Ovary (tissue), 9 donors: ENCODE data around the gene LEMD2. TPM values are rescaled to one million over a fixed set of nuclear protein-coding genes. Genes with fewer than 3 reads are reported as not detected.

Source experiments
- DNase-seq, 5 donors: peaks; one replicate each; pipeline ENCODE4 v3.0.0-alpha.2; 2019 to 2020
- H3K27ac ChIP-seq, 2 donors: fragments of 200-600 bp; one replicate each; pipeline versions ENCODE4 v1.5.1 to v1.8.0; 2019 to 2022
- H3K27me3 ChIP-seq: fragments of 200-600 bp; one replicate; pipeline ENCODE4 v1.8.0; 2022
- H3K36me3 ChIP-seq: fragments of 200-600 bp; sonication (generic); one replicate; pipeline ENCODE4 v1.5.1; 2019
- H3K4me1 ChIP-seq: one replicate; pipeline ENCODE4 v1.8.1; 2013; ENCODE audit warnings: mild to moderate bottlenecking, moderate library complexity; ENCODE audit not compliant: insufficient read depth
- H3K4me3 ChIP-seq: fragments of 200-600 bp; sonication (generic); one replicate; pipeline ENCODE4 v1.5.1; 2017
- H3K9me3 ChIP-seq, 2 donors: fragments of 200-600 bp in 1 of 2; sonication (generic) in 1 of 2; one replicate each; pipeline versions ENCODE4 v1.5.1 to v1.8.1; 2013 to 2019; ENCODE audit warnings: mild to moderate bottlenecking in 1 of 2, moderate library complexity in 1 of 2
- CTCF ChIP-seq, 3 donors: fragments of 450-650 bp in 2 of 3; fragments of 200-600 bp in 1 of 3; IDR thresholded peaks; one replicate each; pipeline versions ENCODE4 v1.5.1 to v1.8.0; 2016 to 2022; ENCODE audit warnings: antibody characterized with exemption in 3 of 3, mild to moderate bottlenecking in 1 of 3
- EP300 ChIP-seq: sonication (generic); formaldehyde crosslinking; IDR thresholded peaks from one replicate; pipeline ENCODE4 v1.6.1; 2017; ENCODE audit warnings: antibody characterized with exemption
- POLR2A ChIP-seq: fragments of 450-650 bp; IDR thresholded peaks from one replicate; pipeline ENCODE4 v1.6.1; 2017; ENCODE audit warnings: antibody characterized with exemption, mild to moderate bottlenecking, moderate library complexity
- WGBS, 3 donors: extraction: QIAGEN DNeasy Blood & Tissue Kit in 1 of 3; methylation state at CpG; one replicate each; pipeline versions ENCODE4 v1.1.5 to v1.1.7; 2013 to 2017; 5-methylcytosine and 5-hydroxymethylcytosine counted together
- intact Hi-C, 4 donors: fragments of 100-400 bp; cut with DNase I; formaldehyde crosslinking; loops; one replicate each; pipeline versions ENCODE4 v1.11.0 to v1.15.1; 2022 to 2023
- polyA plus RNA-seq, 2 donors: library from polyadenylated mRNA; stranded (reverse); fragments of 200-250 nt in 1 of 2; fragments of 350-450 nt in 1 of 2; fragmentation: Illumina TruSeq in 1 of 2; extraction: RNeasy Lipid Tissue Mini Kit (QIAGEN cat#74804) in 1 of 2; gene quantifications; one replicate each; pipeline ENCODE4 v1.2.3, GENCODE V29; 2013 to 2014
- total RNA-seq, 7 donors: library from RNA; depleted of rRNA in 2 of 7; stranded (reverse); fragments of >200 nt in 2 of 7; fragmentation: NEBNext Ultra II Directional in 3 of 7; extraction: Animal tissue kit (Norgen Biotek cat#: 25700) in 3 of 7; gene quantifications; one replicate each; pipeline versions ENCODE4 v1.1.0 to v1.2.4, GENCODE V29; 2016 to 2023
- donor health status: DM: no; HTN: no; CAD: no; lungs with moderate emphysema.
- donor health status: DM: no; HTN: no; CAD: no.
- donor health status: Bipolar disorder and iron deficiency.
- donor health status: DM: yes; HTN: yes; CAD: no.
- donor health status: DM: no; HTN: no; CAD: no.
- donor health status: DM: yes; HTN: yes; CAD: no.

LEMD2 gene
- total and polyA plus RNA-seq, 9 donors, result 41.7 to 66.8 (median 56.7) TPM

- no peak for DNase-seq
- no peaks in the 10 kb centered on the region for H3K4me1 ChIP-seq
- no peaks in the 10 kb centered on the region for H3K36me3 ChIP-seq
- TF ChIP-seq POLR2A, result no peak
- no peak for TF ChIP-seq CTCF (IDR thresholded peaks at IDR 0.05)
- no peak for TF ChIP-seq EP300
- H3K27me3 ChIP-seq, result no peaks in the 10 kb centered on the region
- intact Hi-C loops, result no loop called here
- no peak overlapping the region for H3K4me3 ChIP-seq
- no peaks in the 10 kb centered on the region for H3K9me3 ChIP-seq
- no peak overlapping the region for H3K27ac ChIP-seq
- 85 to 91% (median 90%) methylated on average over 18 of the region's 18 CpGs for WGBS, 3 donors
Measured at GRCh38 chr6:33735216-33735615, 53.7 kb downstream of the LEMD2 start.

DNA sequence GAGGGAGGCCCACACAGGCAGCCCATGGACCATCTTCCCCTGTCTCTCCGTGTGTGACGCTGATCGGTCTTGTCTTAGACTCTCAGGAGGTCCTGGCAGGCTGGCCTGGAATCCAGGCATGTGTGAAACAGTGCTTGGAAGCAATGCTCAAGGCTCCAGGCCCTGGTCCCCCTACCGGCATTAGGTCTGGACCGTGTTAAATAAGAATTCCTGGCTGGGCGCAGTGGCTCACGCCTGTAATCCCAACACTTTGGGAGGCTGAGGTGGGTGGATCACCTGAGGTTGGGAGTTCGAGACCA is 55.3 kb downstream of the LEMD2 start:
- no peaks in the 10 kb centered on the region for H3K36me3 ChIP-seq
- H3K27ac ChIP-seq, result no peak overlapping the region
- intact Hi-C loops, result no loop called here
- TF ChIP-seq EP300 (no peak), POLR2A (no peak), CTCF (IDR thresholded peaks at IDR 0.05) (no peak)
- DNase-seq, result no peak
- no peaks in the 10 kb centered on the region for H3K4me1 ChIP-seq
- 89 to 98% (median 94%) methylated on average over 7 to 8 of the region's 8 CpGs for WGBS, 3 donors
- no peaks in the 10 kb centered on the region for H3K27me3 ChIP-seq
- no peak overlapping the region for H3K4me3 ChIP-seq
- no peaks in the 10 kb centered on the region for H3K9me3 ChIP-seq

- Histone ChIP-seq H3K27me3 (no peaks in the 10 kb centered on the region), H3K9me3 (no peaks in the 10 kb centered on the region), H3K36me3 (no peaks in the 10 kb centered on the region), H3K4me1 (no peaks in the 10 kb centered on the region), H3K27ac (no peak overlapping the region), H3K4me3 (no peak overlapping the region)
- DNase-seq, result no peak
- TF ChIP-seq EP300 (no peak), CTCF (IDR thresholded peaks at IDR 0.05) (no peak), POLR2A (no peak)
- intact Hi-C loops, result no loop called here
- 84 to 86% (median 85%) methylated on average over 13 of the region's 13 CpGs for WGBS, 3 donors
Measured at GRCh38 chr6:33732817-33733708, 55.9 kb downstream of the LEMD2 start.

GRCh38 chr6:33732385-33732784 is 56.5 kb downstream of the LEMD2 start:
- no peak overlapping the region for H3K27ac ChIP-seq
- intact Hi-C loops, result no loop called here
- H3K4me1 ChIP-seq, result no peaks in the 10 kb centered on the region
- H3K9me3 ChIP-seq, result no peaks in the 10 kb centered on the region
- H3K4me3 ChIP-seq, result no peak overlapping the region
- TF ChIP-seq CTCF (IDR thresholded peaks at IDR 0.05), result no peak
- TF ChIP-seq POLR2A, result no peak
- no peak for TF ChIP-seq EP300
- H3K36me3 ChIP-seq, result no peaks in the 10 kb centered on the region
- H3K27me3 ChIP-seq, result no peaks in the 10 kb centered on the region
- no peak for DNase-seq
- WGBS, 3 donors, result 82 to 93% (median 84%) methylated on average over 5 to 6 of the region's 6 CpGs
